Stimulated activated memory B cell treated with anti-CD40 and anti-IgM and Interleukin-4, amounts not matched to agents 10 μg/mL and 1 μg/mL and 100 μg/mL, for 72 hours (primary cell): ENCODE results near the gene PLB1.
"Not testable (repeated sequence)": the region's sequence is repeated elsewhere in the genome, so short reads cannot be mapped to it uniquely, and the experiment has no call there.

Source experiments
- ATAC-seq: fragments of 150-1000 bp; cut with Tn5 transposase; 2 replicates; pipeline ENCODE4 v1.10.0; 2021
- H3K27ac Mint-ChIP-seq: one replicate; pipeline ENCODE4 v1.8.0; 2022; ENCODE audit warnings: mild to moderate bottlenecking, mixed read lengths
- H3K27me3 Mint-ChIP-seq: one replicate; pipeline ENCODE4 v1.8.0; 2022; ENCODE audit warnings: mixed read lengths
- H3K36me3 Mint-ChIP-seq: one replicate; pipeline ENCODE4 v1.8.0; 2022; ENCODE audit warnings: mixed read lengths
- H3K4me1 Mint-ChIP-seq: one replicate; pipeline ENCODE4 v1.8.0; 2022; ENCODE audit warnings: mixed read lengths
- H3K4me3 Mint-ChIP-seq: one replicate; pipeline ENCODE4 v1.8.0; 2022; ENCODE audit warnings: mild to moderate bottlenecking, moderate library complexity, mixed read lengths
- H3K9me3 Mint-ChIP-seq: one replicate; pipeline ENCODE4 v1.8.0; 2022; ENCODE audit warnings: mixed read lengths

Gene PLB1

DNA sequence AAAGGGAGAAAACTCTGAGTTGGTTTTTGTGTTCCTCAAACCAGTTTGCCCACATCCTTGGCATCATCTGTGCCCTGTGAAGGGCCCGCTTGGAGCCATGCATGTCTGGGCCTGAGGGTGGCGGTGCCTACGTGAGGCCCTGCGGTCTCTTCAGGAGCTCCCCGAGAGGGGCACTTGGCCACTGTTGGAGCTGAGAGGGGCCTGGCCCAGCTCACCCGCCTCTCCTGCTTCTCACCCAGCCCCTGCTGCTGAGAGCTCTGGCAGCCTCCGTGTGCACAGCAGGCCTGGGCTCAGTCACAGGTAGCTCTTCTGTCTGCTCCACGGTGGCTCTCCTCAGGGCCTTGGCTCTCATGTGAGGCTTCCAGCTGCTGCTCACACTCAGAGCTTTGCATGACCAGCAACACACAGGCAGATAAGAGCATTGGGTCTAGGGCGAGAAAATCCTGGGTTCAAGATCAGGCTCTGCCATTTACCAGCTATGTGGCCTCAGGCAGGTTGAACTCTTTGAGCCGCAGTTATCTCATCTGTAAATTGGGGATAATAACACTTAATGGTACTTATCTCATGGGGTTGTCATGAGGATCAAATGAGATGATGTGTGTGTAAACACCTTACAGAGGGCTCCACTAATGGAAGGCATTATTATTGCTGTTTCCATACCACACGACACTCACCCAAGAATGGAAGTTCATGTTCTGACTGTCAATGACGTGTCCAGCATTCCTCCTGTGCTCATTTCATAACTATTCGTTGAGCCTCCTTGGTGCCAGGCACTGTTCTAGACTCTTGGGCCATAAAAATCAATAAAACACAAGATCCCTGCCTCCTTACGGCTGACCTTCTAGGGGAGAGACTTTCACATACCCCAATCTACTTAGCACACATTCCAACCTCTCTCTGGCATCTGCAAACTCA is 41.6 kb upstream of the PLB1 start:
- no peaks in the 10 kb centered on the region for H3K9me3 Mint-ChIP-seq
- peaks cover 10% of the 10 kb centered on the region for H3K27me3 Mint-ChIP-seq
- no peaks in the 10 kb centered on the region for H3K36me3 Mint-ChIP-seq
- peaks cover 14% of the 10 kb centered on the region for H3K4me1 Mint-ChIP-seq
- ATAC-seq, result no peak
- H3K27ac Mint-ChIP-seq, result no peak overlapping the region
- H3K4me3 Mint-ChIP-seq, result no peak overlapping the region

DNA sequence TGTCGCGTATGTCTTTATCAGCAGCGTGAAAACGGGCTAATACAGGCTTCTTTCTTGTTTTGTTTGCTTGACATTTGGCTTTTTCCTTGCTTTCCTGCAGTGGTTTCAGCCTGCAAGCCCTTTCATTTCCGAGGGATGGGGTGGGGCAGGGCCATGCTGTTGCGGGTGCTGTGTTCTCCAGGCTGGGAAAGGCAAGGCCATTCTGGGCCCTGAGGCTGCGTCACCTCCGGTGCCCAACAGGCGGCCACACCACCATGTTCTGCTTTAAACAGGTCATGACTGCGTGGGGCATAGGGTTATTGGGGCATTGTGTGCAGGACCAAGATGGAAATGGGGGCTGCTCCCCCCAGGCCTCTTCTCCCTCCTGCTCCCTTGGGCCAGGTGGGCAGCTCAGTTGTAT is 38.6 kb upstream of the PLB1 start:
- no peaks in the 10 kb centered on the region for H3K36me3 Mint-ChIP-seq
- peaks cover 16% of the 10 kb centered on the region for H3K27me3 Mint-ChIP-seq
- ATAC-seq, result no peak
- H3K4me1 Mint-ChIP-seq, result no peaks in the 10 kb centered on the region
- no peak overlapping the region for H3K4me3 Mint-ChIP-seq
- no peak overlapping the region for H3K27ac Mint-ChIP-seq
- peaks cover 2% of the 10 kb centered on the region for H3K9me3 Mint-ChIP-seq

DNA sequence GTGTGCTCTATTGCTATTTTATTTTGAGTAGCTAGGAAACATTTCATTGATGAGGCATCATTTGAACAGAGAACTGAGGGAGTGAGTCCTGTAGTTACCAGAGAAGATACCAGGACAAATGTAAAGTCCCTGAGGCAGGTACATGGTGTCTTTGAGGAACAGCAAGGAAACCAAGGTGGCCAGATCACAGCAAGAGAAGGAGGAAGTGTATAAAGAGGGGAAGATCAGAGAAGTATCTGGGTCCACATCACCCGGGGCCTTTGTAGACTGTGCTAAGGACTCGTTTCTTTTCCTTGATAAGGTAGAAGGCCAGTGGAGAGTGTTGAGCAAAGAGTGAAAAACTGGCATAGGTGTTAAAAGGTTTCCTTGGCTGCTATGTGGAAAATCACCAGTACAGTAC is 34.8 kb upstream of the PLB1 start:
- peaks cover 37% of the 10 kb centered on the region for H3K27me3 Mint-ChIP-seq
- H3K36me3 Mint-ChIP-seq, result no peaks in the 10 kb centered on the region
- no peak overlapping the region for H3K4me3 Mint-ChIP-seq
- ATAC-seq, result no peak
- no peak overlapping the region for H3K27ac Mint-ChIP-seq
- H3K9me3 Mint-ChIP-seq, result peaks cover 13% of the 10 kb centered on the region
- no peaks in the 10 kb centered on the region for H3K4me1 Mint-ChIP-seq

DNA sequence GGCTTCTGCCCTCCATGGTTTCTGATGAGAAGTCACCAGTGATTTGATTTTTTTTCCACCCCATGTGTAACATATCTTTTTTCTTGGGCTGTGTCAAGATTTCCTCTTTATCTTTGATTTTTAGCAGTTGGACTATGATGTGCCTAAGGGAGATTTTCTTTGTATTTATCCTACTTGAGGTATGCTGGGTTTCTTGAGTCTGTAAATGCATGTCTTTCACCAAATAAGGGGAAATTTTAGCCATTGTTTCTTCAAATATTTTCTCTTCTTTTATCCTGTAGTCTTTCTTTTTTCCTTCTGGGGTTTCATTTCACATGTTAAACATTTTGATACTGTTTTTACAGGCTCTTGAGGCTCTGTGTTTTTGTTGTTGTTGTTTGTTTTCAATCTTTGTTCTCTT is 33.7 kb upstream of the PLB1 start:
- Mint-ChIP-seq H3K4me3 (no peak overlapping the region), H3K4me1 (no peaks in the 10 kb centered on the region), H3K27me3 (peaks cover 38% of the 10 kb centered on the region), H3K36me3 (no peaks in the 10 kb centered on the region), H3K9me3 (peaks cover 13% of the 10 kb centered on the region), H3K27ac (no peak overlapping the region)
- ATAC-seq, result no peak

DNA sequence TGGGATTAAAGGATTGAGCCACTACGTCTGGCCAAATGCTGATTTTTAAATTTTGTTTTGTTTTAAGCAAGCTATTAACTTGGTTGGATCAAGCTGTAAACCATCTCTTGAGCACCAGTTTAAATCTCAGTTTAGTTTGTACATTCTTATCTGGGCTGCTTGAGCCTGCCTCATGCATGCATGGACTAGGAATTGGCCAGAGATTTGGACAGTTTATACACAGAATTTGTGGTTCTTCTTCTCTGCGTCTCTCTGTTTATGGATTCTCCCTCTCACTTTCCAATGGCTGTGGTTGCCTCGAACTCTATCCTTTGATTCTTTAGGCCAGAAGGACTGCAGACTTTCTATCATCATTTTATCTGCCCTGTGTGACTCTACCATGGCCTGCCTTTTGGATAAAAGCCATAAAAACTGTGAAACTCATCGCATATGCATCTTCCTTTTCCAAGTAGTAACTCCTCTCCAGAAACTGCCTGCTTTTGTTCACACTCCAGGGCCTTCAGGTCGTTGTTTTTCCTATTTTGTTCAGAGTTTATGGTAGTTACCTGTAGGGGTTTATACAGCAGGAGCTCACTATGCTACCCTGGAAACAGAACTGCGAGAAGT is 32.5 kb upstream of the PLB1 start:
- Mint-ChIP-seq H3K4me1 (no peaks in the 10 kb centered on the region), H3K27ac (no peak overlapping the region), H3K36me3 (no peaks in the 10 kb centered on the region), H3K9me3 (peaks cover 13% of the 10 kb centered on the region), H3K4me3 (no peak overlapping the region), H3K27me3 (peaks cover 38% of the 10 kb centered on the region)
- ATAC-seq, result no peak

DNA sequence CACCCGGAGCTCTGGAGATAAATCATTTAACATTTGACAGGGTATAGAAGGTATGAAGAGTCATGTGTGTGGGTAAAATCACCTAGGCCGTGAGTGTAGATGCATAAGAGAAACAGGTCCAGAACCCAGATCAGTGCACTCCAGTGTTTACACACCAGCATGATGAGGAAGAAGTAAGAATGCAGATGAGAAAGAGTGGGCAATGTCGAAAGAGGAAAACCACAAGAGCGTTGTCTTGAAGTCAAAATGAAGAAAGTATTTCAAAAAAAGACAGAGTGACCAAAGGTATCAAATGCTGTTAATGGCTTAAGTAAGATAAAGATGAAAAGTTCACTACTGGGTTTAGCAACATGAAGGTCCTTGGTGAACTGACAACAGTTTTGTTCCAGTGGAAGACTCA is 32.0 kb upstream of the PLB1 start:
- Mint-ChIP-seq H3K27me3 (peaks cover 38% of the 10 kb centered on the region), H3K36me3 (no peaks in the 10 kb centered on the region), H3K4me3 (no peak overlapping the region), H3K4me1 (no peaks in the 10 kb centered on the region), H3K27ac (no peak overlapping the region), H3K9me3 (peaks cover 13% of the 10 kb centered on the region)
- no peak for ATAC-seq

DNA sequence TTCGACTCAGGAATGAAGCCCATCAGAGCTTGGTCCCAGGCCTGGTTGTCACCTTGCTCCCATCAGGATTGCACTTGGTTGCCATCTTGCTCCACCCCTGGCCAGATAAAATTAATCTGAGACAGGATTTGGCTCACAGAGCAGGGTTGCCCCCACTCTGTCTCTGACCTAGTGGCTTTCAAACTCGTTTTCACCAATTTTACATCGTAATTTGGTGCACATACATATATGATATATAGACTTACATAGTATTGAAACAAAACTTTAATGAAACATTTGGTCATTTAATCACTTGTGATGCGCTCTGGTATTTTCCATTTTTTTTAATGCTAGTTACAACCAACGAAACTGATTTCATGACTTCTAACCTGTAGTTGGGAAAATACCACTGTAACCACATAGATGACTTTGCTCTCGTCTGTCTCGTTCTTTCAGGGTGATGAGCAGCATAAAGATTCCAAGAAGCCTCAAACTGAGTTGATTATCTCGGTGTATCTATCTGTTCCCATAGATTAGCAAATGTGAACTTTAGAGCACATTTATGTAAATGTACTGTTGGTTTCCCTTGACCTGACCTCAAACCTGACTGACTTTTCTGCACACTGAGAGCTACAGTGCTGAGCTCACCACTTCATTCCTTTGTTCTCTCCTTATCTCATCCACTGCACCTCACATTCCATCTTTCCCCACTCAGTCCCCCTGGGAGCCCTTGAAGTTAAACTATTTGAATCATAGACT is 30.5 kb upstream of the PLB1 start:
- no peak overlapping the region for H3K27ac Mint-ChIP-seq
- H3K27me3 Mint-ChIP-seq, result peaks cover 38% of the 10 kb centered on the region
- H3K4me1 Mint-ChIP-seq, result peaks cover 9% of the 10 kb centered on the region
- H3K4me3 Mint-ChIP-seq, result no peak overlapping the region
- ATAC-seq, result no peak
- no peaks in the 10 kb centered on the region for H3K36me3 Mint-ChIP-seq
- peaks cover 13% of the 10 kb centered on the region for H3K9me3 Mint-ChIP-seq

DNA sequence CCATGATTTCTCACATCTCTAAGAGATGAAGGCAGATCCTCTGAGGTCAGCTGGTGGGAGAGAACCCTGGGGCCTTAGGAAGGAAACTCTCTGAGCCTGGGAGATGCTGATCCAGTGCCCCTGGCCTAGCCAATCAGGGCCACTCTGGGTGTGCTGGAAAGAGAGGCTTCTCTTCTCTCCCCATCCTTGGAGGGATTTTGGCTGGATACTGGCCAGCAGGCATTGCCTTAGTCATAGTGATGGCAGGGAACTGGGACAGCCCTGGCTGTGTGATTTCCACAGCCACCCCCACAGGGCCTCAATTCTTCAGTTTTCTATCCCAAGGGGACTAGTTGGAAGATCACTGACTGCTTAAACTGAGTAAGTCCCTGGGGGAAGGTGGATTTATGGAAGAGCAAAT is 26.6 kb upstream of the PLB1 start:
- H3K4me1 Mint-ChIP-seq, result peaks cover 17% of the 10 kb centered on the region
- no peaks in the 10 kb centered on the region for H3K9me3 Mint-ChIP-seq
- no peak for ATAC-seq
- no peak overlapping the region for H3K4me3 Mint-ChIP-seq
- peaks cover 26% of the 10 kb centered on the region for H3K27me3 Mint-ChIP-seq
- no peaks in the 10 kb centered on the region for H3K36me3 Mint-ChIP-seq
- no peak overlapping the region for H3K27ac Mint-ChIP-seq

DNA sequence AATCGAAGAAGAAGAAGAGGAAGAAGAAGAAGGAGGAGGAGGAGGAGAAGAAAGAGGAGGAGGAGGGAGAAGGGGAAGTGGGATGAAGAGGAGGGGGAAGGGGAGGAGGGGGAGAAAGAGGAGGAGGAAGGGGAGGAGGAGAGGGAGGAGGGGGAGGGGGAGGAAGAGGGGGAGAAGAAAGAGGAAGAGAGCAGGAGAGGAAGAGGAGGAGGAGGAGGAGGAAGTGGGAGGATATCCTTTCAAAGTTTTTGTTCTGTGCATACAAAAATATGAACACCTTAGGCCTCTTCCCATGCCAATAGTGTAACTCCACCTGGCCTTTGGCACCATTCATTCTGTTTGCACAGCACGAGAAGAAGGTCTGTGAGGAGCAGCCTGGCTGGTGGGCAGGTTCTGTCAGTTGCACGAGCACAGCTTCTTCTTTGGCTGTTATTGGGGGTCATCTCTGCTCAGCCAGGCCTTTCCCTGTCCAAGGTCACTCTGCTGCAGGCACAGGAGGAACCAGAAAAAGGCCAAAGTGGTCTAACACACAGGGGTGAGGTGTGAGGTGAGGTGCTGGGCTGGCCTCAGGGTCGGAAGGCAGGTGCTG is 25.8 kb upstream of the PLB1 start:
- Mint-ChIP-seq H3K36me3 (no peaks in the 10 kb centered on the region), H3K9me3 (no peaks in the 10 kb centered on the region), H3K4me1 (peaks cover 17% of the 10 kb centered on the region), H3K27me3 (peaks cover 21% of the 10 kb centered on the region), H3K4me3 (no peak overlapping the region), H3K27ac (no peak overlapping the region)
- ATAC-seq, result no peak

DNA sequence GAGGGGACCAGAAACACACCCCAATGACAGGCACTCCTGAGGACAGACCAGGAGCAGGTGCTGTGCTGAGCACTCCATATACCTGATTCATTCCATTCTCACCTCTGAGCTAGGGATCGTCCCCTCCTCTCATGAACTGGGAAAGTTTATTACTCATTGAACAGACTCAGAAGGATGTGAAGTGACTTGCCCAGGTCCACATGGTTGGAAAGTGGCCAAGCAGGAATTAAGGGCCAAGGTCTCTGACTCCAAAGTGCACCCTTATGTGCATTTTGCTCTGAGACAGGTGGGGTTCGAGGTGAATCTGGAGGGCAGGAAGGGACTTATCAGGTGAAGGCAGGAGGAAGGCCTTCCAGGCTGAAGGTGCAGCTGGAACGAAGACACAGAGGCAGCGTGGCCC is 25.1 kb upstream of the PLB1 start:
- no peaks in the 10 kb centered on the region for H3K9me3 Mint-ChIP-seq
- H3K27me3 Mint-ChIP-seq, result peaks cover 21% of the 10 kb centered on the region
- H3K4me1 Mint-ChIP-seq, result peaks cover 17% of the 10 kb centered on the region
- no peaks in the 10 kb centered on the region for H3K36me3 Mint-ChIP-seq
- H3K4me3 Mint-ChIP-seq, result no peak overlapping the region
- ATAC-seq, result no peak
- H3K27ac Mint-ChIP-seq, result no peak overlapping the region

DNA sequence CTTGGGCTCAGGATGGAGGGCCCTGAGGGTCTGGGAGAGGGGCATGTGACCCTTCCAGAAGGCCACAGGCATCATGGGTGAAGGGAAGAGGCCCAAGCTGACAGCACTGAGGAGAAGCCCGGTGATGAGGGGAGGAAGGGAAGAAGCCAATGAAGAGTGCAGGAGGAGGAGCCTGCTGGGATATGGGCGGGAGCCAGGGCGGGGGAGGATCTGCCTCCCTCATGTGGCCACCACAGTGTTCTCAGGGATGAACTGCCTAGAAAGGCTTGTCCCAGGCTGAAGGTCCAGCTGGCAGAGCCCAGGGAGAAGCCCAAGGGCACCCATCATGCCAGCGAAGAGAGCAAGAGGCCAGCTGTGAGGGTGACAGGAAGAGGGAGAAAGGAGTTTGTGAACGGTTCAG is 24.6 kb upstream of the PLB1 start:
- H3K9me3 Mint-ChIP-seq, result no peaks in the 10 kb centered on the region
- H3K4me1 Mint-ChIP-seq, result peaks cover 17% of the 10 kb centered on the region
- H3K27ac Mint-ChIP-seq, result no peak overlapping the region
- H3K27me3 Mint-ChIP-seq, result peaks cover 21% of the 10 kb centered on the region
- H3K4me3 Mint-ChIP-seq, result no peak overlapping the region
- no peaks in the 10 kb centered on the region for H3K36me3 Mint-ChIP-seq
- no peak for ATAC-seq

DNA sequence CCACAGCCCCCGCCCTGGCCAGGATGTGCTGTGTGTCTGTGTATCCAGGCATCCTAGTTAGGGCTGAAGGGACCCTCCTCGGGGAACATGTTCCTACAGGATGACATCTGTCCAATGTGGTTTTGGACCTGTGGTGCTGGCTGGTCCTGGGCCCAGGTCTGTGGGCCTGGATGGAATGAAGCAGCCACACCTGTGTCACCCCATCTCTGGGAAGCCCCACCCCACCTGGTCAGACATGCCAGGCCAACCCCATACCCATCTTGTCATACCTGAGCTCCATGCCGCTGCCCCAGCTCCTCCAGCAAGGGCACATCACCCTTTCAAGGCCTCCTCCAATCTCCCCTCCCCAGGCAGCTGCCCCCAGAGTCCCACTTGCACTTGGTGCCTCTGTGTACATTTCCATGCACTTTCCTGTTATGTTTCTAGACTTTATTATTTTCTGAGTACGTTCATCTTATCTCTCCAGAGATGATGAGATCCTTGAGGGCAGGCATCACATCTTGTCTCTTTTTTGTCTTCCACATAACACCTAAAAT is 24.1 kb upstream of the PLB1 start:
- Mint-ChIP-seq H3K9me3 (no peaks in the 10 kb centered on the region), H3K4me3 (no peak overlapping the region), H3K27ac (no peak overlapping the region), H3K36me3 (no peaks in the 10 kb centered on the region), H3K4me1 (peaks cover 17% of the 10 kb centered on the region), H3K27me3 (peaks cover 23% of the 10 kb centered on the region)
- no peak for ATAC-seq

DNA sequence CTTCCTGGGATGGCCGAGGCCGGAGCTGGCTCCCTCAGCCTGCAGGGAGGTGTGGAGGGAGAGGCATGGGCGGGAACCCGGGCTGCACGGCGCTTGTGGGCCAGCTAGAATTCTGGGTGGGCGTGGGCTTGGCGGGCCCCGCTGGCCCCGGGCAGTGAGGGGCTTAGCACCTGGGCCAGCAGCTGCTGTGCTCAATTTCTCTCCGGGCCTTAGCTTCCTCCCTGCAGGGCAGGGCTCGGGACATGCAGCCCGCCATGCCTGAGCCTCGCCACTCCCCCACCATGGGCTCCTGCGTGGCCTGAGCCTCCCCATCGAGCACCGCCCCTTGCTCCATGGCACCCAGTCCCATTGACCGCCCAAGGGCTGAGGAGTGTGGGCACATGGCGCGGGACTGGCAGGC is 23.2 kb upstream of the PLB1 start:
- not testable (repeated sequence) for ATAC-seq, H3K9me3 Mint-ChIP-seq, H3K27ac Mint-ChIP-seq, H3K36me3 Mint-ChIP-seq, H3K4me3 Mint-ChIP-seq
- Mint-ChIP-seq H3K4me1 (peaks cover 17% of the 10 kb centered on the region), H3K27me3 (peaks cover 18% of the 10 kb centered on the region)

DNA sequence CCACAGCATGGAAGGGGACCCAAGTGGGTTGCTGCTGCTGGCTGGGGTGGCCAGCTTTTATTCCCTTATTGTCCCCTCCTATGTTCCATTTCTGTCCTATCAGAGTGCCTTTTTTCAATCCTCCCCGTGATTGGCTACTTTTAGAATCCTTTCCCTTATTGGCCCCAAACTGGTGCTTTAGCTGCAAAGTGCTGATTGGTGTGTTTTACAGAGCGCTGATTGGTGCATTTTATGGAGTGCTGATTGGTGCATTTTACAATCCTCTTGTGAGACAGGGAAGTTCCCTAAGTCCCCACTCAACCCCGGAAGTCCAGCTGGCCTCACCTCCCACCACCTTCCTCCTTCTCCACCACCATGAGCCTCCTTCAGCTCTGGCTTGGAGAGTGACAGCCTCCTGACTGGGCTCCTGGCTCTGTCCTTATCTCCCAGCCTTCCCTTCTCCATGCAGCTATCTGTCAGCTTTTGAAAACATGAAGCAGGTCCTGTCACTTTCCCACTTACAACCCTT is 20.7 kb upstream of the PLB1 start:
- peaks cover 21% of the 10 kb centered on the region for H3K27me3 Mint-ChIP-seq
- ATAC-seq, result no peak
- no peak overlapping the region for H3K4me3 Mint-ChIP-seq
- no peaks in the 10 kb centered on the region for H3K36me3 Mint-ChIP-seq
- H3K4me1 Mint-ChIP-seq, result peaks cover 10% of the 10 kb centered on the region
- peaks cover under 1% of the 10 kb centered on the region for H3K9me3 Mint-ChIP-seq
- H3K27ac Mint-ChIP-seq, result no peak overlapping the region

DNA sequence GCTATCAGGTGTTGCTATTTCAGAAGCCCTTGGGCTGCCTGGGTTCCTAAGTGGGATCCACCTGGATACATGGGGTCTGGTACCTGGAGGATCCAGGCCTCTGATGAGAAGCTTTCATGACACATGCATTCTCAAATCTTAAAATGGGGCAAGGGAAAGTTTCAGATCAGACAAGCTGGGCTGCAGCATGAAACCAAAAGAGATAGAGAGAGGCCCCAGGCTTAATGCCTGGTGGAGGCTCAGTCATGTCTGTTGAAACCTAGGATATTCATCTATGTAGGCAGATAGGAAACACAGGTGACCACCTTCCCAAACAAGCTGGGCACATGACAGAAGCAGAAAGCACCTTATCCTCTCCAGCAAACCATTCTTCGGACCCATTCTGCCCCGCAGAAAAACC is 18.8 kb upstream of the PLB1 start:
- H3K4me1 Mint-ChIP-seq, result no peaks in the 10 kb centered on the region
- H3K27ac Mint-ChIP-seq, result no peak overlapping the region
- ATAC-seq, result no peak
- H3K9me3 Mint-ChIP-seq, result peaks cover 2% of the 10 kb centered on the region
- no peaks in the 10 kb centered on the region for H3K36me3 Mint-ChIP-seq
- no peak overlapping the region for H3K4me3 Mint-ChIP-seq
- H3K27me3 Mint-ChIP-seq, result peaks cover 13% of the 10 kb centered on the region
